Mammary epithelial cell (primary cell): ENCODE results near the gene VWA2.

Source experiments
- EZH2 ChIP-seq: IDR thresholded peaks from 2 replicates; pipeline ENCODE4 v1.6.1; 2012; ENCODE audit warnings: low read length, inconsistent platforms, borderline replicate concordance
- TF ChIP-seq, protein P1 (sequence below), 2 donors: IDR thresholded peaks in 1 of 2; conservative IDR thresholded peaks in 1 of 2; 2 replicates each; pipeline ENCODE4 v1.5.1; 2011 to 2012; ENCODE audit warnings: inconsistent platforms in 2 of 2, low read length in 2 of 2, mild to moderate bottlenecking in 2 of 2, control low read depth in 1 of 2, low read depth in 1 of 2; ENCODE audit not compliant: insufficient read depth in 1 of 2; ENCODE audit errors: extremely low read depth in 1 of 2

DNA sequence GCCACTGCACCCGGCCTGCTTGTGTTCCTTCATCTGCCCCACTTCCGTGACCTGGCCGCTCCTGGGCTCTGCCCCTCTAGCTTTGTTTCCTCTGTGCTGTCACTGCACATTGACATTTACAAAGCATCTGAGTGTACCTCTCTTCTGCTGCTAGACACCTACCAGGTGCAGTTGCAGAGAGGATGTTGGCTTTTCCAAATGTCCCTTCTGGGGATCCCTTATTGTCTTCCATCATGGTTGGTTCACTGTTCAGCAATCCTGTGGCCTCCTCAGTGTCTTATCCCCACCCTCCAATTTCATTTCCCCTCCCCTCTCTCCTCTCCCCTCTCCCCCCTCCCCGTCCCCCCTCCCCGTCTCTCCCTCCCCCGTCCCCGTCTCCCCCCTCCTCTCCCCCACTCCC is 13.8 kb downstream of the VWA2 start:
- TF ChIP-seq, protein P1, sequence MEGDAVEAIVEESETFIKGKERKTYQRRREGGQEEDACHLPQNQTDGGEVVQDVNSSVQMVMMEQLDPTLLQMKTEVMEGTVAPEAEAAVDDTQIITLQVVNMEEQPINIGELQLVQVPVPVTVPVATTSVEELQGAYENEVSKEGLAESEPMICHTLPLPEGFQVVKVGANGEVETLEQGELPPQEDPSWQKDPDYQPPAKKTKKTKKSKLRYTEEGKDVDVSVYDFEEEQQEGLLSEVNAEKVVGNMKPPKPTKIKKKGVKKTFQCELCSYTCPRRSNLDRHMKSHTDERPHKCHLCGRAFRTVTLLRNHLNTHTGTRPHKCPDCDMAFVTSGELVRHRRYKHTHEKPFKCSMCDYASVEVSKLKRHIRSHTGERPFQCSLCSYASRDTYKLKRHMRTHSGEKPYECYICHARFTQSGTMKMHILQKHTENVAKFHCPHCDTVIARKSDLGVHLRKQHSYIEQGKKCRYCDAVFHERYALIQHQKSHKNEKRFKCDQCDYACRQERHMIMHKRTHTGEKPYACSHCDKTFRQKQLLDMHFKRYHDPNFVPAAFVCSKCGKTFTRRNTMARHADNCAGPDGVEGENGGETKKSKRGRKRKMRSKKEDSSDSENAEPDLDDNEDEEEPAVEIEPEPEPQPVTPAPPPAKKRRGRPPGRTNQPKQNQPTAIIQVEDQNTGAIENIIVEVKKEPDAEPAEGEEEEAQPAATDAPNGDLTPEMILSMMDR (conservative IDR thresholded peaks at IDR 0.05 in 1 of 2, IDR thresholded peaks at IDR 0.05 in 1 of 2; ENCODE audit: extremely low read depth in 1 of 2, insufficient read depth in 1 of 2, low read depth in 1 of 2, low read length in 2 of 2) = no peak
- TF ChIP-seq EZH2 = no peak
